Prostate gland (tissue), 2 donors: ENCODE data around the gene ANKS6. TPM values are rescaled to one million over a fixed set of nuclear protein-coding genes. Genes with fewer than 3 reads are reported as not detected.
"Not testable (repeated sequence)": the region's sequence is repeated elsewhere in the genome, so short reads cannot be mapped to it uniquely, and the experiment has no call there.

Experiments
- DNase-seq: peaks from one replicate; pipeline ENCODE4 v3.0.0-alpha.2; 2019; ENCODE audit warnings: low spot score
- H3K27ac ChIP-seq, 2 donors: fragments of 200-600 bp; sonication (generic); 2 replicates each; pipeline ENCODE4 v1.5.1; 2017 to 2019
- H3K27me3 ChIP-seq: fragments of 200-600 bp; sonication (generic); replicated peaks from 2 replicates; pipeline ENCODE4 v1.5.1; 2019; ENCODE audit not compliant: insufficient read depth
- H3K36me3 ChIP-seq, 2 donors: fragments of 200-600 bp; sonication (generic); 1 replicate in 1 of 2; 2 replicates in 1 of 2; pipeline versions ENCODE4 v1.5.1 to v1.8.1; 2017 to 2019
- H3K4me1 ChIP-seq: fragments of 200-600 bp; sonication (generic); replicated peaks from 2 replicates; pipeline ENCODE4 v1.5.1; 2019
- H3K4me3 ChIP-seq, 2 donors: fragments of 200-600 bp; sonication (generic); 2 replicates each; pipeline ENCODE4 v1.5.1; 2017 to 2019
- H3K9me3 ChIP-seq: fragments of 200-600 bp; sonication (generic); 2 replicates; pipeline ENCODE4 v1.5.1; 2017
- POLR2A ChIP-seq: fragments of 450-650 bp; IDR thresholded peaks from one replicate; pipeline ENCODE4 v1.6.1; 2016; ENCODE audit warnings: antibody characterized with exemption, mild to moderate bottlenecking
- POLR2AphosphoS5 ChIP-seq: sonication (generic); formaldehyde crosslinking; IDR thresholded peaks from one replicate; pipeline ENCODE4 v1.6.1; 2017; ENCODE audit warnings: antibody characterized with exemption
- WGBS: methylation state at CpG from one replicate; pipeline ENCODE4 v1.1.5; 2018; 5-methylcytosine and 5-hydroxymethylcytosine counted together
- intact Hi-C: fragments of 100-400 bp; cut with DNase I; formaldehyde crosslinking; loops from one replicate; pipeline ENCODE4 v1.14.2; 2022
- total RNA-seq, 2 donors: library from RNA; depleted of rRNA; stranded (reverse); fragments of >200 nt; gene quantifications; one replicate each; pipeline ENCODE4 v1.1.0, GENCODE V29; 2016
- TF ChIP-seq, protein P1 (sequence below), 4 experiments: fragments of 200-600 bp in 2 of 4; fragments of 450-650 bp in 2 of 4; sonication (generic) in 2 of 4; IDR thresholded peaks; 1 replicate in 3 of 4; 2 replicates in 1 of 4; pipeline ENCODE4 v1.5.1; 2016 to 2019; ENCODE audit warnings: antibody characterized with exemption in 4 of 4, mild to moderate bottlenecking in 2 of 4, moderate library complexity in 2 of 4

Gene ANKS6
- total RNA-seq, 2 donors from 2014 or later = 11.6 to 18.8 TPM

DNA sequence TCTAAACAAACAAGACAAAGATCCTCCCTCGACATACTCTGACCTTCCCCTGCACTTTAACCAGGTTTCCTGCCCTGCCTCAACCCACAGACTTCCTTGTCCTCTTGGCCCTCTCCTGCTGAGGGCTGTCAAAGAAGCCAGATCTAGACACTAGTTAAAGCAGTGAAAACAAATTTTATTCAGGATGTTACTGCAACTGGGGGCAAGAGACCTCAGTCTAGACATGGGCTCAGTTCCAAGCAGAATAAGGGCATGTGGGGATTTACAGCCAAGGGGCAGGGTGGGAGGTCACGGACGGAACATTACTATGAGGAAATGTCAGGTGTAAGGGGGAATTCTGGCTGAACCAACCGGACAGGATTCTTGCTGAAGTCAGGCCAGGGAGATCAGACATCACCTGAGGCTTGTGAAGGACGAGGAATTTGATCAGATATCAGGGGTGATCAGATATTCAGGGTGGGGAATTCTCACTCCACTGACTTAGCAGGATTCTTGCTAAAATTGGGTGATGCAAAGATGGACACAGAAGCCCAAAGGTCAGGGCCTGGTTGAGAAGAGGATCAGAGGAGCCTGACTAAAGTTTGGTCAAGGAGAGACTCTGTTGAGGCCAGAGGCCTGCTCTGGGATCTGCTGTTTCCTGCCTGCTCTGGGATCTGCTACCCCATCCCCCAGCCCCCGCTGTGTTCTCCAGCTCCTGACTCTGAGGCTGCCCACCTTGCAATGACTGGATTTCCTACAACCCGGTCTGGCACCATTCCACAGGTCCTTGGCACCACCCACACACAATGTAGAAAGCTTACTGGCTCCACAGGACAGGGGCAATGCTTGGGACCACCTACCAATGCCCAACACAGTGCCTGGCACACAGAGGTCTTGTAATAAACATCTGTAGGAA is 109.1 kb downstream of the ANKS6 start:
- Histone ChIP-seq H3K4me1 (no peaks in the 10 kb centered on the region), H3K36me3 (no peaks in the 10 kb centered on the region), H3K27ac (no peak overlapping the region), H3K4me3 (no peak overlapping the region), H3K9me3 (no peaks in the 10 kb centered on the region), H3K27me3 (no peaks in the 10 kb centered on the region)
- DNase-seq = no peak
- WGBS = 45% methylated on average over 7 of the region's 7 CpGs
- intact Hi-C loops = no loop called here
- TF ChIP-seq POLR2A (no peak), POLR2AphosphoS5 (no peak)
- TF ChIP-seq, protein P1, sequence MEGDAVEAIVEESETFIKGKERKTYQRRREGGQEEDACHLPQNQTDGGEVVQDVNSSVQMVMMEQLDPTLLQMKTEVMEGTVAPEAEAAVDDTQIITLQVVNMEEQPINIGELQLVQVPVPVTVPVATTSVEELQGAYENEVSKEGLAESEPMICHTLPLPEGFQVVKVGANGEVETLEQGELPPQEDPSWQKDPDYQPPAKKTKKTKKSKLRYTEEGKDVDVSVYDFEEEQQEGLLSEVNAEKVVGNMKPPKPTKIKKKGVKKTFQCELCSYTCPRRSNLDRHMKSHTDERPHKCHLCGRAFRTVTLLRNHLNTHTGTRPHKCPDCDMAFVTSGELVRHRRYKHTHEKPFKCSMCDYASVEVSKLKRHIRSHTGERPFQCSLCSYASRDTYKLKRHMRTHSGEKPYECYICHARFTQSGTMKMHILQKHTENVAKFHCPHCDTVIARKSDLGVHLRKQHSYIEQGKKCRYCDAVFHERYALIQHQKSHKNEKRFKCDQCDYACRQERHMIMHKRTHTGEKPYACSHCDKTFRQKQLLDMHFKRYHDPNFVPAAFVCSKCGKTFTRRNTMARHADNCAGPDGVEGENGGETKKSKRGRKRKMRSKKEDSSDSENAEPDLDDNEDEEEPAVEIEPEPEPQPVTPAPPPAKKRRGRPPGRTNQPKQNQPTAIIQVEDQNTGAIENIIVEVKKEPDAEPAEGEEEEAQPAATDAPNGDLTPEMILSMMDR (IDR thresholded peaks at IDR 0.05) = no peak

- H3K27me3 ChIP-seq, H3K9me3 ChIP-seq, H3K27ac ChIP-seq, H3K36me3 ChIP-seq, H3K4me1 ChIP-seq, intact Hi-C loops, H3K4me3 ChIP-seq, DNase-seq: not testable (repeated sequence)
- WGBS = 86% methylated on average over 2 of the region's 2 CpGs
Observed at GRCh38 chr9:98684816-98685215, 111.5 kb downstream of the ANKS6 start.

Other genes starting within 250 kb of the ANKS6 start
- under 1 TPM in 1 of 2 donors, not detected in 1; 0.97 TPM for gene GABBR2, start 87.6 kb downstream of the ANKS6 start, total RNA-seq
- 10 to 100 TPM in 1 of 2 donors, 1 to 10 TPM in 1; 9.0 to 10.2 TPM for gene GALNT12, start 11.1 kb upstream of the ANKS6 start, total RNA-seq
- gene COL15A1, start 147.4 kb upstream of the ANKS6 start, total RNA-seq = 10 to 100 TPM; 10.3 to 79.9 TPM